PC-3 (cell line): ENCODE measurements around the gene SLC23A2. TPM values are rescaled to one million over a fixed set of nuclear protein-coding genes. Genes with fewer than 3 reads are reported as not detected.

Source experiments
- ATAC-seq: fragments of 200-7000 bp; cut with Tn5 transposase; 2 replicates; pipeline ENCODE4 v1.9.1; 2020; ENCODE audit warnings: mild to moderate bottlenecking, moderate library complexity
- BruUV-seq: library from RNA; stranded (reverse); fragments of 400-500 nt; replicated peaks from 2 replicates; lab custom pipeline; 2021; lab: Mats Ljungman, UMichigan
- CTCF ChIA-PET: fragments of 300-600 bp; sonication (Branson Sonifier 250); formaldehyde crosslinking; loops from one replicate; lab custom pipeline; 2022; ENCODE audit warnings: antibody characterized with exemption; lab: Charles Lee
- POLR2A ChIA-PET: fragments of 300-600 bp; sonication (Branson Sonifier 250); formaldehyde crosslinking; loops from one replicate; lab custom pipeline; 2022; ENCODE audit warnings: antibody characterized with exemption; ENCODE audit not compliant: unreplicated experiment; lab: Charles Lee
- DNase-seq: peaks from one replicate; pipeline ENCODE4 v3.0.0-alpha.2; 2015
- H2AFZ ChIP-seq: fragments of 300-600 bp; sonication (generic); 2 replicates; pipeline ENCODE4 v1.6.0; 2016; ENCODE audit warnings: antibody characterized with exemption, low read length
- H3F3A ChIP-seq: fragments of 300-600 bp; sonication (generic); one replicate; pipeline ENCODE4 v1.6.0; 2017; ENCODE audit warnings: antibody characterized with exemption, low read length, control low read depth, mild to moderate bottlenecking; ENCODE audit not compliant: unreplicated experiment
- H3K27ac ChIP-seq: fragments of 300-600 bp; sonication (generic); 2 replicates; pipeline ENCODE4 v1.5.1; 2016; ENCODE audit warnings: mild to moderate bottlenecking, low read length
- H3K27me3 ChIP-seq: fragments of 300-600 bp; sonication (generic); 2 replicates; pipeline ENCODE4 v1.6.1; 2016; ENCODE audit warnings: low read length, mixed read lengths
- H3K36me3 ChIP-seq: fragments of 300-600 bp; sonication (generic); 2 replicates; pipeline ENCODE4 v1.6.1; 2016; ENCODE audit warnings: low read depth, mixed run types, low read length, mixed read lengths
- H3K4me1 ChIP-seq: fragments of 300-600 bp; sonication (generic); 2 replicates; pipeline ENCODE4 v1.5.1; 2016; ENCODE audit warnings: low read length; ENCODE audit not compliant: insufficient read depth
- H3K4me2 ChIP-seq: fragments of 300-600 bp; sonication (generic); 2 replicates; pipeline ENCODE4 v1.6.0; 2016; ENCODE audit warnings: low read length
- H3K4me3 ChIP-seq: fragments of 300-600 bp; sonication (generic); 2 replicates; pipeline ENCODE4 v1.5.1; 2016; ENCODE audit warnings: mild to moderate bottlenecking, low read length, mixed read lengths
- H3K79me2 ChIP-seq: fragments of 300-600 bp; sonication (generic); 2 replicates; pipeline ENCODE4 v1.6.1; 2017; ENCODE audit warnings: low read length, mixed read lengths
- H3K9ac ChIP-seq: fragments of 300-600 bp; sonication (generic); 2 replicates; pipeline ENCODE4 v1.6.0; 2016; ENCODE audit warnings: mild to moderate bottlenecking, low read length
- H3K9me2 ChIP-seq: fragments of 300-600 bp; sonication (generic); replicated peaks from 2 replicates; pipeline ENCODE4 v1.6.1; 2016; ENCODE audit warnings: mixed run types, low read length, mixed read lengths
- H3K9me3 ChIP-seq: fragments of 300-600 bp; sonication (generic); 2 replicates; pipeline ENCODE4 v1.6.1; 2016; ENCODE audit warnings: low read length, mixed read lengths
- H4K20me1 ChIP-seq: fragments of 300-600 bp; sonication (generic); 2 replicates; pipeline ENCODE4 v1.6.1; 2016; ENCODE audit warnings: low read length, mixed read lengths
- CTCF ChIP-seq: fragments of 300-600 bp; sonication (generic); conservative IDR thresholded peaks from 2 replicates; pipeline ENCODE4 v1.5.1; 2017; ENCODE audit warnings: antibody characterized with exemption, low read depth, mild to moderate bottlenecking, low read length
- EZH2 ChIP-seq: fragments of 300-600 bp; sonication (generic); IDR thresholded peaks from one replicate; pipeline ENCODE4 v1.6.1; 2017; ENCODE audit warnings: antibody characterized with exemption, mild to moderate bottlenecking, low read length; ENCODE audit not compliant: unreplicated experiment
- EZH2phosphoT487 ChIP-seq: fragments of 300-600 bp; sonication (generic); IDR thresholded peaks from 2 replicates; pipeline ENCODE4 v1.6.1; 2018; ENCODE audit warnings: mild to moderate bottlenecking, antibody characterized with exemption, low read length, borderline replicate concordance
- intact Hi-C: fragments of 100-400 bp; cut with micrococcal nuclease; formaldehyde crosslinking; loops from 2 replicates; pipeline ENCODE4 v1.9.0; 2023
- total RNA-seq: library from RNA; depleted of rRNA; stranded (reverse); fragments of >200 nt; gene quantifications from 2 replicates; pipeline ENCODE4 v1.2.3, GENCODE V29; 2014

The SLC23A2 gene
- total RNA-seq, 1 experiment from 2014 or later: 18.3 TPM

GRCh38 chr20:4815628-4816027, 185.7 kb downstream of the SLC23A2 start:
- H3K9ac ChIP-seq: no peak overlapping the region
- H3K27ac ChIP-seq: no peak overlapping the region
- H3K4me2 ChIP-seq: no peak overlapping the region
- no peaks in the 10 kb centered on the region for H3K27me3 ChIP-seq
- intact Hi-C loops: no loop called here
- ChIA-PET POLR2A (no interaction called here), CTCF (no interaction called here)
- H3K4me3 ChIP-seq: no peak overlapping the region
- ATAC-seq (no peak), DNase-seq (no peak)
- no peaks in the 10 kb centered on the region for H3K36me3 ChIP-seq
- no peaks in the 10 kb centered on the region for H3K79me2 ChIP-seq
- no peaks in the 10 kb centered on the region for H3K9me2 ChIP-seq
- H2AFZ ChIP-seq: no peak overlapping the region
- peaks cover 23% of the 10 kb centered on the region for H3K4me1 ChIP-seq
- H4K20me1 ChIP-seq: no peaks in the 10 kb centered on the region
- no TSS peak for BruUV-seq
- H3K9me3 ChIP-seq: no peaks in the 10 kb centered on the region
- peaks cover 8% of the 10 kb centered on the region for H3F3A ChIP-seq
- no peak for TF ChIP-seq CTCF
- no peak for TF ChIP-seq EZH2
- TF ChIP-seq EZH2phosphoT487: no peak

DNA sequence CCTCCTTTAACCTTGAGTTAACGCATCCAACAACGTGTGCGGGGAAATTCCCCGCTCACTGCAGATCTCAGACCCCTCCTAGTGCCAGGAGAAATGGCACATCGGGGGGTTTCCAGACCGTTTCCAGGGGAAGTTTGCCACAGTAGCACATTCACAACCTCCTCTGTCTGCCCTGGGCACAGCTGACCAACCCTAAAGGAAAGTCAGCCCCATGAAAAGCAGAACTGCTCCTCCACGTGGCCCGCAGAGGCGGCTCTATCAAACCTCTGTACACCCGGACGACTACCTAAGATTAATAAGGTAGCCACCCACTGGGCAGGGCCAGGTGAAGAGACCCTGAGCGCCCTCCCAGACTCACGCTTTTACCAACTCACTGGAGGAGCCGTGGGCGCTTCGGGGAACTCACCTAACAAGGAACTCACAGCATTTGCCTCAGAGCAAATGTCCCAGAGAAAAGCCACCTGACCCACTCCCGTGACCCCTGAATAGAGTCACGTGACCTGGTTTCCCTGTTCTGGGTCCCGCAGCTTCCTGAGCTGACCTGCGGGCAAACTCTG, 186.5 kb downstream of the SLC23A2 start:
- Histone ChIP-seq H3K9ac (no peak overlapping the region), H3K9me3 (no peaks in the 10 kb centered on the region), H3K4me1 (peaks cover 22% of the 10 kb centered on the region), H3K79me2 (no peaks in the 10 kb centered on the region), H3F3A (peaks cover 8% of the 10 kb centered on the region), H3K9me2 (no peaks in the 10 kb centered on the region), H2AFZ (no peak overlapping the region), H3K4me3 (no peak overlapping the region), H4K20me1 (no peaks in the 10 kb centered on the region), H3K36me3 (no peaks in the 10 kb centered on the region), H3K4me2 (no peak overlapping the region), H3K27ac (no peak overlapping the region), H3K27me3 (no peaks in the 10 kb centered on the region)
- ATAC-seq (no peak), DNase-seq (no peak)
- POLR2A ChIA-PET: no interaction called here
- intact Hi-C loops: no loop called here
- TF ChIP-seq CTCF (no peak), EZH2phosphoT487 (no peak), EZH2 (no peak)
- CTCF ChIA-PET: no interaction called here
- no TSS peak for BruUV-seq

- intact Hi-C loops: no loop called here
- H3K79me2 ChIP-seq: no peaks in the 10 kb centered on the region
- no peak overlapping the region for H3K27ac ChIP-seq
- no peak overlapping the region for H2AFZ ChIP-seq
- H3K9me3 ChIP-seq: no peaks in the 10 kb centered on the region
- DNase-seq: peak; percentile 36
- H3K4me2 ChIP-seq: no peak overlapping the region
- peaks cover 8% of the 10 kb centered on the region for H3F3A ChIP-seq
- no peaks in the 10 kb centered on the region for H3K9me2 ChIP-seq
- no peaks in the 10 kb centered on the region for H3K36me3 ChIP-seq
- H3K4me3 ChIP-seq: no peak overlapping the region
- ATAC-seq: no peak
- no peaks in the 10 kb centered on the region for H3K27me3 ChIP-seq
- no peak overlapping the region for H3K9ac ChIP-seq
- ChIA-PET POLR2A (no interaction called here), CTCF (no interaction called here)
- H4K20me1 ChIP-seq: no peaks in the 10 kb centered on the region
- no TSS peak for BruUV-seq
- H3K4me1 ChIP-seq: peaks cover 22% of the 10 kb centered on the region
- no peak for TF ChIP-seq EZH2
- TF ChIP-seq CTCF: no peak
- TF ChIP-seq EZH2phosphoT487: no peak
Measured at GRCh38 chr20:4813863-4814695, 187.2 kb downstream of the SLC23A2 start.
